Lung (tissue), 12 donors: ENCODE measurements around the gene LDB2. TPM values are rescaled to one million over a fixed set of nuclear protein-coding genes. Genes with fewer than 3 reads are reported as not detected.

Experiments
- ATAC-seq: fragments of 200-7000 bp; cut with Tn5 transposase; one replicate; pipeline ENCODE4 v1.9.1; 2020; ENCODE audit warnings: moderate number of reproducible peaks; ENCODE audit not compliant: insufficient read depth, low FRiP score
- DNase-seq, 3 donors: peaks; one replicate each; pipeline ENCODE4 v3.0.0-alpha.2; 2013 to 2017
- H3K27ac ChIP-seq, 2 donors: one replicate each; pipeline ENCODE4 v1.5.1; 2013; ENCODE audit warnings: mild to moderate bottlenecking in 2 of 2, moderate library complexity in 2 of 2, control low read depth in 1 of 2, inconsistent platforms in 1 of 2, low read depth in 1 of 2, low read length in 1 of 2
- H3K27me3 ChIP-seq, 3 donors: one replicate each; pipeline ENCODE4 v1.5.1; 2013; ENCODE audit warnings: low read length in 2 of 3; ENCODE audit not compliant: control insufficient read depth in 3 of 3, insufficient read depth in 3 of 3
- H3K36me3 ChIP-seq, 4 donors: one replicate each; pipeline ENCODE4 v1.5.1; 2013; ENCODE audit warnings: low read length in 4 of 4, mild to moderate bottlenecking in 1 of 4, moderate library complexity in 1 of 4; ENCODE audit not compliant: control insufficient read depth in 4 of 4, insufficient read depth in 4 of 4
- H3K4me1 ChIP-seq, 5 donors: one replicate each; pipeline ENCODE4 v1.5.1; 2013; ENCODE audit warnings: low read length in 5 of 5, mild to moderate bottlenecking in 2 of 5, moderate library complexity in 1 of 5; ENCODE audit not compliant: control insufficient read depth in 5 of 5, insufficient read depth in 5 of 5
- H3K4me3 ChIP-seq: one replicate; pipeline ENCODE4 v1.5.1; 2013; ENCODE audit warnings: mild to moderate bottlenecking, control low read depth, moderate library complexity
- H3K9ac ChIP-seq, 2 donors: one replicate each; pipeline ENCODE4 v1.5.1; 2013; ENCODE audit warnings: low read length in 2 of 2, control low read depth in 1 of 2; ENCODE audit not compliant: insufficient read depth in 1 of 2
- H3K9me3 ChIP-seq, 4 donors: one replicate each; pipeline ENCODE4 v1.5.1; 2013; ENCODE audit warnings: low read length in 3 of 4, mild to moderate bottlenecking in 1 of 4, moderate library complexity in 1 of 4; ENCODE audit not compliant: control insufficient read depth in 4 of 4, insufficient read depth in 3 of 4
- CTCF ChIP-seq: IDR thresholded peaks from 2 replicates; pipeline ENCODE4 v1.5.1; 2012; ENCODE audit warnings: mild to moderate bottlenecking; ENCODE audit errors: control extremely low read depth, extremely low read depth
- WGBS, 2 donors: extraction: QIAGEN DNeasy Blood & Tissue Kit; methylation state at CpG; one replicate each; pipeline ENCODE4 v1.1.7; 2013; 5-methylcytosine and 5-hydroxymethylcytosine counted together
- polyA plus RNA-seq, 2 donors: library from polyadenylated mRNA; stranded (reverse); fragments of 200-250 nt; gene quantifications; one replicate each; pipeline ENCODE4 v1.2.1, GENCODE V29; 2013
- total RNA-seq, 2 donors: library from RNA; depleted of rRNA in 1 of 2; stranded (reverse); fragments of >200 nt in 1 of 2; gene quantifications; one replicate each; pipeline ENCODE4 v1.2.1, GENCODE V29; 2014 to 2021
- donor health status: control.
- donor health status: control.
- donor health status: Bipolar disorder and iron deficiency.
- donor health status: healthy.
- donor health status: DM: yes; HTN: yes; CAD: no.

Gene LDB2
- total and polyA plus RNA-seq, 4 donors: 18.1 to 147 (median 46.1) TPM

- DNase-seq: no peak
- WGBS, 2 donors: 71 to 91% methylated on average over 6 of the region's 6 CpGs
- no peaks in the 10 kb centered on the region for H3K36me3 ChIP-seq
- no peak for ATAC-seq
- no peaks in the 10 kb centered on the region for H3K27me3 ChIP-seq
- no peak for TF ChIP-seq CTCF
- H3K9ac ChIP-seq: no peak overlapping the region
- no peak overlapping the region for H3K27ac ChIP-seq
- H3K4me1 ChIP-seq: peaks cover 0 to 12% (median 3%) of the 10 kb centered on the region in 5 donors
- H3K9me3 ChIP-seq: no peaks in the 10 kb centered on the region
- H3K4me3 ChIP-seq: no peak overlapping the region
Measured at GRCh38 chr4:16791460-16791859, 107.0 kb downstream of the LDB2 start.

DNA sequence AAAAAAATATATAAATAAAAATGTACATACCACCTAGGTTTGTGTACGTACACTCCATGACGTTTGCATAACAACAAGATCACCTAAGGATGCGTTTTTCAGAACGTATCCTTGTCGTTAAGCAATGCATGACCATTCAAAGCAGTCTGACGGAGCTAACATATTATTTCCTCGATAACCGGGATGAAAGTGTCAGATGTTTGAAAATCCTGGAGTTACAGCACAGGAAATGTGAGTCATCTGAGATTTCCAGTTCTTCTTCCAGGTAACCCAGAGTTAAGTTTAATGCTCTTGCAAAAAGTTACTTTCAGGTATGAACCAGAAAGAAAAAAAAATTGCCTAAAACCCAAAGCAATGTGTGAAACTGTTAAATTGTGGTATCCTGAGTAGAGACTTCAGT is 107.9 kb downstream of the LDB2 start:
- Histone ChIP-seq H3K4me3 (no peak overlapping the region), H3K27me3 (no peaks in the 10 kb centered on the region), H3K4me1 (peaks cover 0 to 21% (median 3%) of the 10 kb centered on the region in 5 donors), H3K9me3 (no peaks in the 10 kb centered on the region), H3K27ac (no peak overlapping the region), H3K36me3 (no peaks in the 10 kb centered on the region), H3K9ac (no peak overlapping the region)
- 71 to 77% methylated on average over 8 of the region's 8 CpGs for WGBS, 2 donors
- TF ChIP-seq CTCF: no peak
- no peak for ATAC-seq
- DNase-seq: no peak

- Histone ChIP-seq H3K4me1 (peaks cover 0 to 21% (median 6%) of the 10 kb centered on the region in 5 donors), H3K9ac (no peak overlapping the region), H3K36me3 (no peaks in the 10 kb centered on the region), H3K4me3 (no peak overlapping the region), H3K9me3 (no peaks in the 10 kb centered on the region), H3K27me3 (no peaks in the 10 kb centered on the region), H3K27ac (no peak overlapping the region)
- TF ChIP-seq CTCF: no peak
- 75 to 86% methylated on average over 3 of the region's 3 CpGs for WGBS, 2 donors
- no peak for DNase-seq
- no peak for ATAC-seq
Measured at GRCh38 chr4:16788868-16789267, 109.6 kb downstream of the LDB2 start.
